HCT116 (cell line): ENCODE data around the gene SLC6A8. TPM values are rescaled to one million over a fixed set of nuclear protein-coding genes. Genes with fewer than 3 reads are reported as not detected.

Experiments
- ATAC-seq: fragments of 200-7000 bp; cut with Tn5 transposase; 2 replicates; pipeline ENCODE4 v1.9.1; 2020; ENCODE audit warnings: mild to moderate bottlenecking, moderate library complexity
- BruUV-seq: library from RNA; stranded (reverse); fragments of 400-500 nt; replicated peaks from 2 replicates; lab custom pipeline; 2021; lab: Mats Ljungman, UMichigan
- CTCF ChIA-PET: fragments of 300-600 bp; sonication (Branson Sonifier 250); formaldehyde crosslinking; loops from one replicate; lab custom pipeline; 2021; ENCODE audit warnings: antibody characterized with exemption; lab: Charles Lee
- POLR2A ChIA-PET: fragments of 300-600, 350-600 bp; sonication (Branson Sonifier 250); formaldehyde crosslinking; loops from one replicate; lab custom pipeline; 2021; ENCODE audit warnings: antibody characterized with exemption; lab: Charles Lee
- RAD21 ChIA-PET, 2 experiments: fragments of 300-600 bp; sonication (Branson Sonifier 250); formaldehyde crosslinking; loops; one replicate each; lab custom pipeline; 2023; ENCODE audit warnings: low total read pairs in 2 of 2; ENCODE audit not compliant: uncharacterized antibody in 2 of 2, unreplicated experiment in 2 of 2, low non-redundant PET in 1 of 2; lab: Charles Lee
- DNase-seq: peaks from one replicate; pipeline ENCODE4 v3.0.0-alpha.2; 2010; ENCODE audit warnings: low read depth, low spot score
- H2AFZ ChIP-seq: fragments of 200-600 bp; shearing (Covaris generic), sonication (generic); 2 replicates; pipeline ENCODE4 v1.6.1; 2017; ENCODE audit warnings: low read depth, mixed run types, mixed read lengths, antibody characterized with exemption, low read length; ENCODE audit not compliant: poor library complexity, severe bottlenecking
- H3K27ac ChIP-seq: 2 replicates; pipeline ENCODE4 v1.5.1; 2012; ENCODE audit warnings: low read depth, low read length
- H3K27me3 ChIP-seq: fragments of 200-600 bp; sonication (generic); 2 replicates; pipeline ENCODE4 v1.6.1; 2016; ENCODE audit warnings: mixed run types, low read length, mixed read lengths; ENCODE audit not compliant: insufficient read depth
- H3K36me3 ChIP-seq, 2 experiments: fragments of 200-500 bp in 1 of 2; fragments of 200-600 bp in 1 of 2; sonication (Bioruptor generic) in 1 of 2; sonication (generic) in 1 of 2; 2 replicates each; pipeline versions ENCODE4 v1.5.1 to v1.6.1; 2014 to 2016; ENCODE audit warnings: low read length in 2 of 2, inconsistent platforms in 1 of 2, mixed read lengths in 1 of 2, mixed run types in 1 of 2; ENCODE audit not compliant: insufficient read depth in 2 of 2, control insufficient read depth in 1 of 2
- H3K4me1 ChIP-seq, 2 experiments: fragments of 200-600 bp in 1 of 2; sonication (generic) in 1 of 2; 2 replicates each; pipeline versions ENCODE4 v1.5.1 to v1.6.1; 2012 to 2017; ENCODE audit warnings: low read length in 2 of 2, inconsistent platforms in 1 of 2, mild to moderate bottlenecking in 1 of 2, mixed read lengths in 1 of 2, mixed run types in 1 of 2, moderate library complexity in 1 of 2; ENCODE audit not compliant: insufficient read depth in 2 of 2, control insufficient read depth in 1 of 2
- H3K4me2 ChIP-seq: fragments of 200-600 bp; sonication (generic); 2 replicates; pipeline ENCODE4 v1.6.1; 2017; ENCODE audit warnings: mixed run types, low read length, mixed read lengths
- H3K4me3 ChIP-seq, 2 experiments: fragments of 200-600 bp in 1 of 2; sonication (generic) in 1 of 2; replicated peaks in 1 of 2; 2 replicates each; pipeline ENCODE4 v1.5.1; 2011 to 2016; ENCODE audit warnings: low read length in 2 of 2, control low read depth in 1 of 2, low read depth in 1 of 2, mild to moderate bottlenecking in 1 of 2, mixed read lengths in 1 of 2, mixed run types in 1 of 2
- H3K79me2 ChIP-seq: fragments of 200-600 bp; sonication (generic); 2 replicates; pipeline ENCODE4 v1.6.1; 2017; ENCODE audit warnings: mild to moderate bottlenecking, mixed run types, low read length, moderate library complexity, mixed read lengths; ENCODE audit not compliant: insufficient read depth
- H3K9ac ChIP-seq: fragments of 200-600 bp; sonication (generic); 2 replicates; pipeline ENCODE4 v1.6.1; 2016; ENCODE audit warnings: low read length, mixed read lengths
- H3K9me2 ChIP-seq: fragments of 200-600 bp; sonication (generic), shearing (Covaris generic); 2 replicates; pipeline ENCODE4 v1.6.1; 2017; ENCODE audit warnings: mixed run types, mild to moderate bottlenecking, moderate library complexity; ENCODE audit not compliant: insufficient read depth
- H3K9me3 ChIP-seq, 2 experiments: fragments of 200-500 bp in 1 of 2; fragments of 200-600 bp in 1 of 2; sonication (Bioruptor generic) in 1 of 2; sonication (generic) in 1 of 2; 2 replicates each; pipeline ENCODE4 v1.6.1; 2014 to 2017; ENCODE audit warnings: low read length in 2 of 2, mixed read lengths in 2 of 2, inconsistent platforms in 1 of 2, low read depth in 1 of 2, mild to moderate bottlenecking in 1 of 2, mixed run types in 1 of 2, moderate library complexity in 1 of 2; ENCODE audit not compliant: control insufficient read depth in 1 of 2, insufficient read depth in 1 of 2
- H4K20me1 ChIP-seq: fragments of 200-600 bp; sonication (generic), shearing (Covaris generic); 2 replicates; pipeline ENCODE4 v1.6.1; 2017; ENCODE audit warnings: mixed run types, mild to moderate bottlenecking, moderate library complexity; ENCODE audit not compliant: insufficient read depth
- EGR1 ChIP-seq: IDR thresholded peaks from 2 replicates; pipeline ENCODE4 v1.6.1; 2012; ENCODE audit warnings: low read depth
- POLR2A ChIP-seq: IDR thresholded peaks from 2 replicates; pipeline ENCODE4 v1.7.0; 2011; ENCODE audit warnings: borderline replicate concordance; ENCODE audit not compliant: insufficient read depth, insufficient read length; ENCODE audit errors: extremely low read depth
- POLR2AphosphoS5 ChIP-seq: IDR thresholded peaks from 2 replicates; pipeline ENCODE4 v1.6.1; 2011; ENCODE audit warnings: mild to moderate bottlenecking, low read depth, low read length, moderate library complexity
- RAD21 ChIP-seq: IDR thresholded peaks from 2 replicates; pipeline ENCODE4 v1.6.1; 2012; ENCODE audit warnings: low read depth, mild to moderate bottlenecking
- SP1 ChIP-seq: IDR thresholded peaks from 2 replicates; pipeline ENCODE4 v1.6.1; 2012; ENCODE audit warnings: low read depth
- TCF7L2 ChIP-seq: IDR thresholded peaks from 2 replicates; pipeline ENCODE4 v1.7.0; 2011; ENCODE audit warnings: borderline replicate concordance, inconsistent platforms; ENCODE audit not compliant: insufficient read depth, insufficient read length; ENCODE audit errors: extremely low read depth
- ZNF274 ChIP-seq: fragments of 200-500 bp; sonication (Bioruptor generic); IDR thresholded peaks from 2 replicates; pipeline ENCODE4 v1.6.1; 2014; ENCODE audit warnings: mild to moderate bottlenecking, low read depth, low read length, inconsistent platforms
- intact Hi-C: fragments of 100-400 bp; cut with micrococcal nuclease; formaldehyde crosslinking; loops from 2 replicates; pipeline ENCODE4 v1.10.0; 2022
- total RNA-seq: library from RNA; stranded (reverse); gene quantifications from one replicate; pipeline ENCODE4 v1.2.1, GENCODE V29; 2021; ENCODE audit not compliant: unreplicated experiment
- TF ChIP-seq, protein P1 (sequence below): IDR thresholded peaks from 2 replicates; pipeline ENCODE4 v1.6.1; 2012
- TF ChIP-seq, protein P2 (sequence below): IDR thresholded peaks from 2 replicates; pipeline ENCODE4 v1.6.1; 2011; ENCODE audit warnings: mild to moderate bottlenecking, low read length, moderate library complexity; ENCODE audit not compliant: insufficient replicate concordance; ENCODE audit errors: extremely low read depth

SLC6A8 gene
- total RNA-seq, 1 experiment from 2014 or later: 101 TPM

DNA sequence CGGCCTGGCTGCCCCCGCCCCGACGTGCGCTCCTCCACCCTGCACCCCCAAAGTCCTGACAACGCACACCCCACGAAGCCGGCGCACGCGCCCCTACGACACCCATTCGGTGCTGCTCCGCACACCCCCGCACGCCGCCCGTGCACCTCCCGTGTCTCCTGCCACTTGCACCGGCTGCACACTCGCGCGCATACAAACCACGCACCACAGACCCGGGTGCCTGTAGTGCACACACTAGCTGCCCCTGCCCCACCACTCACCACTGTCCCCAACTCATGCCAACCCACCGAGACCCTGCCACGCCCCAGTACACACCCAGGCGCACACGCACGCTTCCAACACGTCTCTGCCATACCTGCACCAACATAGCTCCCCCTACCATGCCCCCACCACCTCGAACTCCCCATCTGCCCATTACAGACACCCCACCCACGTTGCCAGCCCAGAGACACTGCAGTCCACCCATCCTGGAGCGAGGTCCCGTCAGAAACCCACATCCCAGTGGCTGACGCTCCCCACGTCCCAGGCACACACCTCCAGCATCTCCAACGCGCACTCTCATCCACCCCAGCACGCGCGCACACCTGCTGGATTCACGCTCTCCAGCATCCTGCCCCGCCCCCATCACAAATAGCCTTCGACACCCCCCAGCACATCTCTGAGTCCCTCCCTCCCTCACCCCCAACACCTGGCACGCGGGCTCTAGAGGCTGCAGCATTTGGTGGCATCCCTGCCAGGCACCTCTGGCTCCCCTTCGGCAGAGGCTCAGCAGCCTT lies 44.9 kb upstream of the SLC6A8 start:
- H2AFZ ChIP-seq: no peak overlapping the region
- no peaks in the 10 kb centered on the region for H3K36me3 ChIP-seq
- POLR2A ChIA-PET: no interaction called here
- TF ChIP-seq TCF7L2: no peak
- no peak for TF ChIP-seq EGR1
- TF ChIP-seq POLR2AphosphoS5: no peak
- no peak for TF ChIP-seq RAD21
- TF ChIP-seq, protein P1, sequence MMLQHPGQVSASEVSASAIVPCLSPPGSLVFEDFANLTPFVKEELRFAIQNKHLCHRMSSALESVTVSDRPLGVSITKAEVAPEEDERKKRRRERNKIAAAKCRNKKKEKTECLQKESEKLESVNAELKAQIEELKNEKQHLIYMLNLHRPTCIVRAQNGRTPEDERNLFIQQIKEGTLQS: no peak
- TF ChIP-seq POLR2A: no peak
- TF ChIP-seq, protein P2, sequence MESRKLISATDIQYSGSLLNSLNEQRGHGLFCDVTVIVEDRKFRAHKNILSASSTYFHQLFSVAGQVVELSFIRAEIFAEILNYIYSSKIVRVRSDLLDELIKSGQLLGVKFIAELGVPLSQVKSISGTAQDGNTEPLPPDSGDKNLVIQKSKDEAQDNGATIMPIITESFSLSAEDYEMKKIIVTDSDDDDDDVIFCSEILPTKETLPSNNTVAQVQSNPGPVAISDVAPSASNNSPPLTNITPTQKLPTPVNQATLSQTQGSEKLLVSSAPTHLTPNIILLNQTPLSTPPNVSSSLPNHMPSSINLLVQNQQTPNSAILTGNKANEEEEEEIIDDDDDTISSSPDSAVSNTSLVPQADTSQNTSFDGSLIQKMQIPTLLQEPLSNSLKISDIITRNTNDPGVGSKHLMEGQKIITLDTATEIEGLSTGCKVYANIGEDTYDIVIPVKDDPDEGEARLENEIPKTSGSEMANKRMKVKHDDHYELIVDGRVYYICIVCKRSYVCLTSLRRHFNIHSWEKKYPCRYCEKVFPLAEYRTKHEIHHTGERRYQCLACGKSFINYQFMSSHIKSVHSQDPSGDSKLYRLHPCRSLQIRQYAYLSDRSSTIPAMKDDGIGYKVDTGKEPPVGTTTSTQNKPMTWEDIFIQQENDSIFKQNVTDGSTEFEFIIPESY: no peak
- no peak for TF ChIP-seq ZNF274
- no peak for TF ChIP-seq SP1
- no peak overlapping the region for H3K4me3 ChIP-seq
- no peaks in the 10 kb centered on the region for H3K9me3 ChIP-seq
- BruUV-seq: no TSS peak
- H3K9ac ChIP-seq: no peak overlapping the region
- peaks cover 3 to 21% of the 10 kb centered on the region in 2 experiments; a peak in 2 of 4 replicates for H3K4me1 ChIP-seq
- no peaks in the 10 kb centered on the region for H3K9me2 ChIP-seq
- no peaks in the 10 kb centered on the region for H3K79me2 ChIP-seq
- no peak for DNase-seq
- intact Hi-C loops: no loop called here
- no peaks in the 10 kb centered on the region for H3K27me3 ChIP-seq
- H3K4me2 ChIP-seq: no peak overlapping the region
- H4K20me1 ChIP-seq: no peaks in the 10 kb centered on the region
- CTCF ChIA-PET: no interaction called here
- RAD21 ChIA-PET: no interaction called here
- no peak overlapping the region for H3K27ac ChIP-seq
- no peak for ATAC-seq
